GM18951 (cell line): ENCODE results near the gene NHEJ1.

Source experiments
- POLR2A ChIP-seq: IDR thresholded peaks from 4 replicates; pipeline ENCODE4 v1.6.1; 2011; ENCODE audit warnings: mild to moderate bottlenecking; ENCODE audit not compliant: insufficient read length, insufficient read depth; ENCODE audit errors: extremely low read depth
- in situ Hi-C: fragments of 300-500 bp; cut with MboI; formaldehyde crosslinking; loops from one replicate; pipeline ENCODE4 v1.12.0; 2022; ENCODE audit warnings: low sequenced_read_pairs, mixed read lengths, inconsistent platforms; ENCODE audit not compliant: unreplicated experiment

Gene NHEJ1

DNA sequence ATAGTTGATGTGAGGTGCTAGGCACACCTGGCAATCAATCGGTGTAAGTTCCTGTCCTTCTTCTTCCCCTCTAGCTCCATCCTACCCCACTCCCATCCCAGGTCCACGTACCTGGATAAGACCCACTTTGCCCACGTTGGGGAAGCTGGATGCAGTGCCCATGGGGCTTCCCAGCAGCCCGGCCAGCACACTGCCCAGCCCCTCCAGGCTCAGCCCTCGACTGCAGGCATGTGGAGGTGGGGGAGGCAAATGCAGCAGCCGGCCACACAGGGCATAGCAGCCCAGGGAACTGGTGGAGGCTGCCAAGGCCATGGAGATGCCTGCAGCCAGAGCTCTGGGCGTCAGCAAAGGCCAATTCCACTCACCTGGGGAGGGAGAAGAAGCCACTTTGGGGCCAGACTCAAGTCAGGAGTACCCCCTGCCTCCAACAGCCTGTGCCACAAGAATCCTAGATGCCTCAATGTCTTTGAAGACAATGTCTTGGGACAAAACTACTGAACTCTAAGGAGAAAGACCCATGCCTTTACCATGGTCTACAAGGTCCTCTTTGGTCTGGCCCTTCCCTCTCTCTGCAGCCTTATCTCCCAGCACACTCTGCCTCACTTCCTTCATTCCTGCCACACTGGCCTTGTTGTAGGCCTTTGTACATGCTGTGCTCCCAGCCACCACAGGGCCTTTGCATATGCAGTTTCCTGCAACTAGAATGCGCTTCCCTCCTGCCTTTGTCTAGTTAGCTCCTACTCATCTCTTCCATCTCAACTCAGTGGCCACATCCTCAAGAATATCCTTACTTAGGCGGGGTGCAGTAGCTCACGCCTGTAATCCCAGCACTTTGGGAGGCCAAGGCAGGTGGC lies 4.7 kb upstream of the NHEJ1 start:
- no peak for TF ChIP-seq POLR2A
- in situ Hi-C loops, result no loop called here

DNA sequence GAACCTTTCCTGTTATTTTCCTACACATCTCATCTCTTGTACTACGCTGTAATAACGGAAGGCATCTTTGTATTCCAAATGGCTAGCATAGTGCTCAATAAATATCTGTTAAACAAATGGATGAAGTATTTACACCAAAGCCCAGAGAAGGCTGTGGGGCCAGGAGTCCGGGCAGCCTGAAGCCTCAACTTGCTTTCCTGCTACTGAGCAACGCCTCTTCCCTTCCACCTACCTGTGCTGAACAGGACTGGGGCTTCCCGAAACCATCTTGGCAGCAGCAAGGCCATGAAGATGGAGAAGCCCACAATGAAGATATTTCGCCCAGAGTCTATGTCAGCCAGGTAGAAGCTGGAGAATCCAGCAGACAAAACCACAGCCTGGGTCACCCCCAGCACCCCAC lies 2.5 kb upstream of the NHEJ1 start:
- TF ChIP-seq POLR2A, result no peak
- in situ Hi-C loops, result loop anchor here (5.0 kb wide), 1 partner anchor 49 kb away; no protein-coding TSS in a partner anchor

DNA sequence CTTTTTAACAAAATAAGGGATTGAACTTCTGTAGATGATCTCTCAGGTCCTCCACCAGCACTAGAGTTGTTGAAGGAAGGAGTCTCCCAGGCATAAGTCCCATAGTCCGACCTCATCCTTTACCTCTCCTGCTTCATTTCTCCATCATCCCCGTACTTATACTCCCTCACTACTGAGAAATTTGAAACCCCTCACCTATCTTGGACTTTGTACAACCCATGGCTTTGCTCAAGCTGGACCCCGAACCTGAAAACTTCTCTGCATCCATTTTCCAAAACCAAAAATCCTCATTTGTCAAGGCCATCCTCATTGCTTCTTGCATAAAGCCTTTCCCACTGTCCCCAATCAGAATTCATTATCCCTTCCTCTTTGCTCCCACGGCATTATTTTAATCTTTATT lies 482 bp upstream of the NHEJ1 start:
- in situ Hi-C loops, result loop anchor here (5.0 kb wide), 1 partner anchor 51 kb away; no protein-coding TSS in a partner anchor
- TF ChIP-seq POLR2A, result no peak

DNA sequence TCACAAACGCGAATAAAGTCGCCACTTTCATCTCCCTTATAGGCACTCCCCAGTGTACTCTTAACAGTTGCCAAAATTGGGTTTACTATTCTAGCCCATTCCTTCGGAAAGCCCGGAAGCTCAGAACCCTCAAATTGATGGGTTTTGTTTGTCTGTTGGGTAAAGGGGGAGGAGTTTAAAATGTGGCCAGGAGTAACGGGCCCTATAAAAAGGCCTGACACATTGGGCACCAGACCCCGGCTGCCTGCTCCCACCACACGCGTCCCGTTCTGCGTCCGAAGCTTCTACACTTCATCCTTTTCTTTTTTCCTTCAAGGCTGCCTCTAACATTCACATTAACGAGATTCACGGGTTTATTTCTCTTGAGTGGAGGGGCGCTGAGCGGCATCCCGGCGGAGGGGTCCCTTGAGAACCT lies 837 bp downstream of the NHEJ1 start:
- in situ Hi-C loops, result loop anchor here (5.0 to 10.0 kb wide), 2 partner anchors 53 to 145 kb away; partner anchors contain the start of gene PTPRN
- TF ChIP-seq POLR2A, result no peak

DNA sequence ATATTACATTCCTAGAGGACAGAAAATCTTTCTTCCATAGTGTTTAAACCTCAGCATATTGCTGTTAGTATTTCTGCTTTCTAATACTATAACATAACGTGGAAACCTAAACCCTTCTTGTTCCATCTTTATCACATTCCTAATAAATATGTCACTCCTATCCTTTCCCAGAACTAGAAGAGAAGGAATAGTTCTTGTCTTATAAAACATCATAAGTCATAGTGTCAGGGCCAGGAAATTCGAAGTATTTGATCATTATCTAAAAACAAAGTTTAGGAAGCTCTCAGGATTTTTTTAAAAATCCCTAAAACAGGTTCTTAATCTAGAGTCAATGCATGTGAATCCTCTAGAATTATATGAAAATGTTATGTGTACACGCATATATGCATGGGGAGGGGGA lies 2.0 kb downstream of the NHEJ1 start:
- no peak for TF ChIP-seq POLR2A
- in situ Hi-C loops, result loop anchor here (10.0 kb wide), 1 partner anchor 146 kb away; the partner anchor contains the start of gene PTPRN

DNA sequence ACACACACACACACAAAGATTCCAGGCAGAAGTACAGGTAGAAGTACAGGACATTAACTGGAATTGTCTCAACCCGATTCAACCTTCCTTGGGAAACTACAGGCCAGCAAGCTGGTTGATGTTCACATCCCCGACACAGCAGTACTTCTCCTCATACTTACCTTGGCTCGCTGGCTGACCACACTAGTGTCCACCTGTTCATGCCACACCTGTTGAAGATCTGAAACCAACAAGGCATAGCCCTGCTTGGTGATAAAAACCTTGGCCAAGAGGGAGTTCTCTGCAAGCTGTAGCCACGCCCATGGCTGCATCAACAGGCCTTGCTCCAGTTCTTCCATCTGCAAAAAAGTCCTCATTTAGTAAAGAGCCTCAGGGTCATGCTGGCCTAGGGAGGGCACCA lies 2.6 kb downstream of the NHEJ1 start:
- no peak for TF ChIP-seq POLR2A
- in situ Hi-C loops, result loop anchor here (10.0 kb wide), 1 partner anchor 147 kb away; the partner anchor contains the start of gene PTPRN

DNA sequence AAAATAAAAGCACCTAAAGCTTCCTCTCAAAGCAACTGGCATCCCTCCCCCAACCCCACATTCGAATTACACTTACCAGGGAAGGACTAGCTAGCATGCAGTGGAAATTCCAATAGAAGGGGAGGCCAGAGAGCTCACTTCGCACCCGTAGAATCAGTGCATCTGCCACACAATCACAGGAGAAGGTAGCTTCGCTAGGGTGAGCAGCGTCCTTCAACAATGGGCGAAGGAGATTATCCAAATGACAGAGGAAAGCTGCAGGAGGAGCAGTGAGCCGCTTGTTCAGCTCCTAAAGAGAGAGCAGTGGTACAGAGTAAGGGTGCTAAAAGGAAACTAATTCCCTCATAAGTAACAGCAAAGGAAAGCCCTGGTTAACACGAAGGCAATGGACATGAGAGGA lies 3.2 kb downstream of the NHEJ1 start:
- in situ Hi-C loops, result loop anchor here (10.0 kb wide), 1 partner anchor 147 kb away; the partner anchor contains the start of gene PTPRN
- TF ChIP-seq POLR2A, result no peak

DNA sequence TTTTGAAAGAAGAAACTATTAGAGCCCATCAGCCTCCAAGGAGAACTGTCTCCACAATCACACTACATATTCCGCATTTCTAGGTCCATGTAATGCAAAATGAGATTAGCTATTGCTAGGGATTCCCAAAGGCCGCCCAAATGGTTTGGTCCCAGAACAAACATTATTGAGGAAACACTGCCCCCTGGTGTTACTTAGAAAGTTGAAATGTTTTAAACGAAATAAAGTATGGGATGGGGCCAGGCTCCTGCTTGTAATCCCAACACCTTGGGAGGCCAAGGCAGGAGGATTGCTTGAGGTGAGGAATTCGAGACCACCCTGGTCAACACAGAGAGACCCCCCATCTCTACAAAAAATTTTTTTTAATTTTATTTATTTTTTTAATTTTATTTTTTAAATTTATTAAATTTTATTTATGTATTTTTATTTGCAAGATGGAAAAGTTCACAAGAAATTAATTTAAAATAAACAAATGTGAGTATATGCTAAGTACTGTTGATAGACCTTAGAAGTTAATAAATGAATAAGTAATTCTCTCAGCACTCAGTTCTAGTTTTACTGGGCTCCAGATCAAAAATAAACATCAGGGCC lies 5.5 kb downstream of the NHEJ1 start:
- in situ Hi-C loops, result loop anchor here (10.0 kb wide), 1 partner anchor 150 kb away; the partner anchor contains the start of gene PTPRN
- no peak for TF ChIP-seq POLR2A

DNA sequence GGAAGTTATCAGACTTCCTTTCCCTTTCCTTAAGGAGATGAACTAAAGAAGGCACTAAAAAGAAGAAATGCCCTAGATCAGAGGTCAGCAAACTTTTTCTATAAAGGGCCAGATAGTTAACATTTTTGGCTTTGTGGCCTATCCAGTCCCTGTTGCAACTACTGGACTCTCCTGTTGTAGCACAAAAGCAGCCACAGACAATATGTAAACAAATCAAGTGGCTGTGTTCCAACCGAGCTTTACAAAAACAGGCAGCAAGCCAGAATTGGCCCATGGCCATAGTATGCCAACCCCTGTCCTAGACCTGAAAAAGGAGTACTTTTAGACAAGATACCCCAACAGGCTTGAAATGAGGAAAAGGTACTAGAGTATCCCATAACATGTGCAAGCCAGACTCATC lies 10.9 kb downstream of the NHEJ1 start:
- TF ChIP-seq POLR2A, result no peak
- in situ Hi-C loops, result loop anchor here (10.0 kb wide), 1 partner anchor 155 kb away; the partner anchor contains the start of gene PTPRN

DNA sequence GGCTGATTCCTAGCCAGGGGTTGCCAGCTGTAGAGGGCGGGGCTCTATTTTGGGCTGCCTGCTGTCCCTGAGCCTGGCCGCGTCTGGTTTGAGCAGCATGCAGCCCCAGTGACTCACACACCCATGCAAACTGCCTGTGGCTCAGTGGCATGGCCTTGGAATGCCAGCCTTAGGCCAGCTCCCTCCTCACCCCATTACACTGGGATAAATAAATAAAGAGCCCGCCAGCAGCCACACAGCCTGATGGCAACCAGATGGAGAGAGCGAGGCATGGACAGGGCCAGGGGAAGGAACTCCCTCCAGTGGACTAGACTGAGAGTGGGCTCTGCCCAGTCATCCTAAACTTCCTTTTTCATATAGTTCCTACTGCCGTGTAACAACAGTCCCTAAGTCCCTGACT lies 18.3 kb downstream of the NHEJ1 start:
- no peak for TF ChIP-seq POLR2A
- in situ Hi-C loops, result no loop called here

DNA sequence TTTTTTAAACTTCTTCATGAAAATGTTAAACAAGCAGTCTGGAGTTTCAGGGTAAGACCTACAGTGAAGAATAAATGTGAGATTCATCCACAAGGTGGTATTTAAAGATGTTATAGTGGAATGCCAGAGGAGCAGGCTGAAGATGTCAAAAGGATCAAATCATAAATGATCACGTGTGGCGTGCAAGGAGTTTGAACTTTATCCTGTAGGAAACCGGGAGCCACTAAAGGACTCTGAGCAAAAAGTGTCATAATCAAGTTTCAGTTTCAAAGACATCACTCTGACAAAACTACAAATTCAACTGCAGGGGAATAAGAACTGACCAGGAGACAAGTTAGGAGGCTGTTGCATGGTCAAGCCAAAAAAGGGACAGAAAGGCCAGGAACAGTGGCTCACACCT lies 19.9 kb downstream of the NHEJ1 start:
- in situ Hi-C loops, result no loop called here

DNA sequence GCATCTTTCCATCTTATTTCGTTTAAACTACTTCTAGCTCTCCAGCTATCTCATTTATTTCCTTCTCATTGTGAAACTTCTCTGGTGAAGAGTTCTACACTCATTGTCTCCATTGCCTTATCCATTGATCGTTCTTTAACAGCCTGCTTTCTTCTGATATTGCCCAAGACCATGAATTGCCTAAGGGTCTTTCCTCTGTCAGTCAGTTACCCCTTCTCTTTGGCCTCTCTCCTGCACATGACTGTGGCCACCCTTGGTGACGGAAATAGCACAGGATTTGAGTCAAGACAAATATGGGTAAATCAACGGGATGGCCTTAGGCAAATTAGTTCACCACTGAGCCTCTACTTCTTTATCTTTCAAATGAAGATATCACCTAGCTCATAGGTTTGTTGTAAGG lies 26.6 kb downstream of the NHEJ1 start:
- no peak for TF ChIP-seq POLR2A
- in situ Hi-C loops, result no loop called here

More for the DNA sequence above, 19.9 kb downstream of the NHEJ1 start:
- no peak for TF ChIP-seq POLR2A

DNA sequence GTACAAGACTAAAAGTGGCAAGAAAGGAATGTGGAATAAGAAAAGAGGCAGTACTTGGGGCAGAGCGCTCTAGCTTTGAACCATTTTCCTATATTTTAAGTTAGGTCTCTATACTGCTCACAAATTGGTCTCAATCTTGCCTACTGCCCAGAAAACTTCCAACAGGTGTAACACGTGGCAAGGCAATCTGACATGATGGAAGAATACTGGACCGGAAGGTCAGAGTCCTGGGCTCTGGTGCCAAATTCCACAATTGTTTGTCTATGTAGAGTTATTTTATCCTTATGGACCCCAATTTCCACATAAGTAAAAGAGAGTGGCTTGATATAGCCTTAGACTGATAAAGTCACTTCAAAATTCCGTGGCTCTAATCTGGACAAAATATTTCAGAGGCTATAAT lies 28.9 kb downstream of the NHEJ1 start:
- no peak for TF ChIP-seq POLR2A
- in situ Hi-C loops, result no loop called here

DNA sequence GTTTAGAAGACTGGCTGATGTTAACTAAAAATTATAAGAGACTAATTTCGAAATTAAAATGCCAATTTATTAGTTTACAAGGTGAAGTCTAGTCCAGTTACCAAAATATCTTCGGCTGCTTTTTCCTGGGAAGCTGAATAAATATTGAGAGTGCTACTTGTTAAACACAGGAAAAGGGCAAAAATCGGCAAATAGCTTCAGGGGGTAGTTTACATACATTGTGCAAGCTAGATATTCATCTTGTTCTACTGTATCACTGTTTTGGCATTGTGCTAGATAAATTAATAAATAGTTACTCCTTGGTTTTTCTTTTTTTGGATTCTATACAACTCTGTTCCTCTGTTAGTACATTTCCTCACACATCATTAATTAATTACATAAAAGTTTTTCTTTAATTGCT lies 29.3 kb downstream of the NHEJ1 start:
- in situ Hi-C loops, result no loop called here
- TF ChIP-seq POLR2A, result no peak

DNA sequence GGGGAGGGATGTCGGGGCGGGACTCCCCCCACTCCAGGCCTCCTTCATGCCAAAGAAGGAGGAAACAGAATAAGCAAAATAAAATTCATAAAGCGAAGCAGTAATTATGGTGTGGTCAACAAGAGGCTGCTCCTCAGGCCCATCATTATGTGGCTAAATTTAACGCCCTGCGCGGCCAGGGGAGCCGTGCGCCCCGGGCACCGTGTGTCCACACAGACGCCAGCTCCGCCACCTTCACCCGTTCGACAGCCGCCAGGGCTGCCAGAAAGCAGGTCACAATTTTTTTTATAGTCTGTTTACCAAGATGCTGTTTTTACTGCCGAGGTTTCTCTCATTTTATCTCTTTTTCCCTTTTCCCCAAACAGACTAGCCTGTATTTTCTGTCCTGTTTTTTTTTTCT lies 31.0 kb downstream of the NHEJ1 start:
- in situ Hi-C loops, result no loop called here
- no peak for TF ChIP-seq POLR2A
